A549 (cell line): ENCODE results near the gene NAA38.

Experiments used
- CTCF ChIP-seq: fragments of >200 bp; sonication (Bioruptor Twin); formaldehyde crosslinking; IDR thresholded peaks from 3 replicates; pipeline ENCODE4 v1.5.1; 2016
- HDAC2 ChIP-seq: fragments of 200-600 bp; sonication (generic); IDR thresholded peaks from 2 replicates; pipeline ENCODE4 v1.6.1; 2016
- MAZ ChIP-seq: fragments of 150-350 bp; IDR thresholded peaks from 2 replicates; pipeline ENCODE4 v1.6.1; 2014; ENCODE audit warnings: antibody characterized with exemption, low read depth, low read length, borderline replicate concordance
- POLR2A ChIP-seq: IDR thresholded peaks from 2 replicates; pipeline ENCODE4 v1.6.1; 2012; ENCODE audit warnings: mild to moderate bottlenecking, low read length
- RAD21 ChIP-seq, 2 experiments: fragments of >200 bp in 1 of 2; sonication (Bioruptor Twin) in 1 of 2; formaldehyde crosslinking in 1 of 2; IDR thresholded peaks in 1 of 2; conservative IDR thresholded peaks in 1 of 2; 2 replicates in 1 of 2; 3 replicates in 1 of 2; pipeline ENCODE4 v1.6.1; 2012 to 2018; ENCODE audit warnings: inconsistent platforms in 1 of 2

GRCh38 chr17:7859028-7859427 is 1.7 kb upstream of the NAA38 start:
- TF ChIP-seq RAD21 (conservative IDR thresholded peaks at IDR 0.05 in 1 of 2, IDR thresholded peaks at IDR 0.05 in 1 of 2) (no peak), MAZ (no peak), POLR2A (no peak), CTCF (no peak), HDAC2 (no peak)
